ENCODE results near the gene FAT1.

FAT1 gene

DNA sequence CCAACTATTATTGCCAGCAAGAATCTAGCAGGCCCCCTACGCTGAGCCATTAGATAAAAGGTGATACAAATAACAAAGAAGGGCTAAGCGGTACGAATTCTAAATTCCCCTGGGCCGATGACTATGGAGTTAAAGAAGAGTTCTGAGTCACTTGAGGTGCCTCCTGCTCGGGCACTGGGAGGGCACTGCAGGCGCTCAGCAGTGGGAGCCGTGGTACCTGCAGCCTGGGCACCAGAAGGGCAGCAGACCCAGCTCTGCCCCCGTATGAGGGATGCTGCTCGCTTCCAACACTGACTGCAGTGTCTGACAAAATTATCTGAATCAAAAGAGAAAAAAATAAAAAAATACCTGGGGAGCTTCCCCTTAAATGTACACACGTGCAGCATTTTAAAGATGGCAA, 124.2 kb downstream of the FAT1 start:
- DNase-seq, result no peak

DNA sequence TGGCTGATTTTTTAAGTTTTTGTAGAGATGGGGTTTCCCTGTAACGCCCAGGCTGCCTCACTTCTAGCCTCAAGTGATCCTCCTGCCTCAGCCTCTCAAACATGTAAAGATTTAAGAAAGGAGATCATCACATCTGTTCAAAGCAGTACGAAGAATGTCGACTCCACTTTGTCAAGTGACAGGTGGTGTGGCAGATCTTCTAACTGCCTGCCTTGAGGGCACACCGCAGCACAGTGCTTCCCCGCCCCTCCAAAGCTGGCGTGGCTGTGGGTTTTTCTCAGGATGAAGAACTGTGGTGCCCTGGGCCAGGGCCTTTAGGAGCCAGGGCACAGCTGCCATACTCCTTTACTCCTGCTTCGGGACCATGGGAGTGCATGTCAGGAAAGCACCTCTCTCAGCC, 125.0 kb downstream of the FAT1 start:
- DNase-seq, result no peak

DNA sequence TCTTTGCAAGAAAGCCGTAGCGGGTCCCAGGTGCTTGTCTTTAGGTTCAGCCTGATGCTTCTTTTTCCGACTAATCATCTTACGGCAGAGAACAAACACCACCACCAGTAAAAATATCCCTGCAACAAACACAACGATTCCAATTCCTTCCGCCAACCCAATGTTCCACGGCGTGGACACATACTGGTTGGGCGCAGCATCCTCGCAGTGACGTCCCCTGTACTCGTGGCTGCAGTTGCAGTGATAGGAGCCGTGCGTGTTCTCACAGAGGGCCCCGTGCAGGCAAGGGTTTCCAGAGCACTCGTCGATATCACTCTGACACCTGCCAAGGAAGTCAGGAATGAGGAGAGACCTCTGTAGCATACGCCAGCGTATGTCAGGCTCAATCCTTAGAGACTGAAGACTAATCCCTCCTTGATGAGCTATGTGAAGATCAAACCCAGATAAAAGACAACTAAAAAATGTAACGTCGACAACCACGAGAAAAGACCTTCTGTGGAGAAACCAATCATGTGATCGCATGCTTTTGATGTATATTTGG, 126.7 kb downstream of the FAT1 start:
- DNase-seq, result no peak

DNA sequence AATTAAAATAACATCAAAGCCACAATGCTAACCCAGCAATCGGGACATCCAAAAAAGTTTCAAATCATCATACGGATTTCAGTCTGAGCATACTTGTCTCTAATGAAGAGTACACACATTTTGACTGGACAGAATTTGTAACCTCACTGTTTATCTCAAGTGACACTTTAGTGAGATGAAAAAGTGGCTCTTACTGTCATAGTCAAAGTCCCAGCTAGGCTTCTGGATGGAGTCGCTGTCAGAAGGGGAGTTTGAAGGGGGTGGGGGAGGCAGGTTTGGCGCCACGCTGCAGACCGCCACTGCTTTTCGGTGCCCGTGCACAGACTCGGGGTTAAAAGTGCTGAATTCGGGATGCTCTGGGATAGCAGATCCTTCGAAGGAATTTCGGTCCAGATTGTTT, 127.3 kb downstream of the FAT1 start:
- no peak for DNase-seq

DNA sequence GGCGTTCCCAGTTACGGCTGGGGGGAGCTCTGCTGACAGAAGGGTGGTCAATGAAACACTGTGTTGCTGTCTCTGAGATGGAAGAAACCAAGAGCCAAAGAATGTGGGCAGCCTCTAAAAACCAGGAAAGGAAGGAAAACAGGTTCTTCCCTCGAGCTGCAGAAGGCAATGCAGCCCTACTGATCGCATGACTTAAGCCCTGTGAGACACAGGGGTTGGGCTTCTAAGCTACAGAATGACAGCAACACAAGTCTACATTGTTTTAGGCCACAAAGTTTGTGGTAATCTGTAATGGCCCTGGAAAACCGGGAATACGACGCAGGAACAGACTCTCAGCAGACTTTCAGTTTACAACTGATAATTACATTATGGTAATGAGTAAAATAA, 130.1 kb downstream of the FAT1 start:
- DNase-seq, result no peak

DNA sequence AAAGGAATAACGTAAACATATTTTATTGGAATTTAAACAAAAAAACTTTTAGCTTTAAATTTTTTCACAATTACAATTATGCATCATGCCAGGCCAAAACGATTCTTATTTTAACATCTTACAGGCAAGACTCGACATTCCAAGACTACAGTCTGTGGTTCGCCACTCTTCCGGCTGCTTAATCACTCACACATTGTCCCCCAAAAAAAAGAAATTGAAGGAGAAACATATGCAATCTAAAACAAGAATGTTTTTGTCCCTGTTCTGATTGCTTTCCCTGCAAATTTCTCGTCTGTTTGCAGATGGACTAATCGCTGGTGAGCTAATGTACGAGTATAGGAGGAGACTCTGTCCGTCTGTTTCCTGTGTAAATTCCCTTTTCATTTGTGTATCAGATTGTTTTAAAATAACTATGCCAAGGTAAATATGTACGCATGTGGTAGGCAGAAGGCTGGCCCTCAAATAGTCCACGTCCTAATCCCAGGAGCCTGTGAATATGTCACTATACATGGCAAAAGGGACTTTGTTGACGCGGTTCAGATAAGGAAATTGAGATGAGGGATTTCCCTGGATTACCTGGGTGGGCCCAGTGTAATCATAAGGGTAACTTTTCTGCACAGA, 130.6 kb downstream of the FAT1 start:
- no peak for DNase-seq

DNA sequence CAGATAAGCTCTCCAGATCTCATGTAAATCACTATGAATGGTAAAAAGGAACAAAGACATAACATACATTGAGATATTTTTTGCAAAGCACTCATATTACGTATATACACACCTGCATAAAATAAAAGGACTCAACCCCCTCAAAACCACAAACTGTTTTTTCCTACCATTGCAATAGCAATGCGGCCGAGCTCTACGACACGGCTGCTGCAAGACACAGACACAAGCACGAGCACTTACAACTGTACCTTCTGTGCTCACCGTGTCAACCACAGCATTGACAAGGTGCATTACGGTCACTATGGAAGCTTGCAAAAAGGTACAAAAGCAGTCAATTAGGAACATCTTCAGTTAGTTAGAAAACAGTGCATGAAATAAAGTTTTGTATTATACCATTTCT, 131.2 kb downstream of the FAT1 start:
- DNase-seq, result no peak

DNA sequence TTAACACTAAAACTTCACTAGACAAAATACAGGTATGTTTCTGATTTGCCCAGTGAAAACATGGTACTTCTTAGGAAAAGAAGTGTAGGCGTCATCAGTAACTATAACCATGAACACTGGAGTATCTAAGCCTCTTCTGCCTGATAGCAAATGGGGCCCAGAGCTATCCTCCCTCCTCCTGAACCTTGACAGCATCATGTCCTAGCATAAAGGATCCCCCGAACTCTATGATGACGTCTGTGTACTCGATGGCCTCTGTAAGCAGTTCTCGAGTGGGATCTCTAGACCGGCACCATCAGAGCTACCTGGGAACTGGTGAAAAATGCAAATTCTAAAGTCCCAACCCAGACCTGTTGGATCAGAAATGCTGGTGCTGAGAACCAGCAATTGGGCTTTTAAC, 132.0 kb downstream of the FAT1 start:
- no peak for DNase-seq

DNA sequence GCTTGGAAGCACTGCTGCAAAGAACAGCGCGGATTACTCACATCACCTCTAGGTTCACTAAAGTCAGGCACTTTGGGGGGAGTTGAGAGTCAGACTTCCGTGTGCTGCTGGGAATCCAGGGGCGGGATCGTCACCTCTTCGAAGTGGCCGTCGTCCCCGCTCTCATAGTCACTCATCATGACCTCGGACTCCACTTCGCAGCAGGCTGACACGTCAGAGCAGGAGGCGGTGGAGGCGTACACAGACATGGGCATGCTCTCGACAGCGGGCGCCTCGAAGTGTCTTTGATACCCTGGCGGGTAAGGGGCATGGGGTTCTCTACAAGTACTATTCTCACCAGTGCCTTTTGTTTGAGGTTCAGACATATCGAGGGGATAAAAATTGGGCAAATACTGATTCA, 135.2 kb downstream of the FAT1 start:
- DNase-seq, result no peak

DNA sequence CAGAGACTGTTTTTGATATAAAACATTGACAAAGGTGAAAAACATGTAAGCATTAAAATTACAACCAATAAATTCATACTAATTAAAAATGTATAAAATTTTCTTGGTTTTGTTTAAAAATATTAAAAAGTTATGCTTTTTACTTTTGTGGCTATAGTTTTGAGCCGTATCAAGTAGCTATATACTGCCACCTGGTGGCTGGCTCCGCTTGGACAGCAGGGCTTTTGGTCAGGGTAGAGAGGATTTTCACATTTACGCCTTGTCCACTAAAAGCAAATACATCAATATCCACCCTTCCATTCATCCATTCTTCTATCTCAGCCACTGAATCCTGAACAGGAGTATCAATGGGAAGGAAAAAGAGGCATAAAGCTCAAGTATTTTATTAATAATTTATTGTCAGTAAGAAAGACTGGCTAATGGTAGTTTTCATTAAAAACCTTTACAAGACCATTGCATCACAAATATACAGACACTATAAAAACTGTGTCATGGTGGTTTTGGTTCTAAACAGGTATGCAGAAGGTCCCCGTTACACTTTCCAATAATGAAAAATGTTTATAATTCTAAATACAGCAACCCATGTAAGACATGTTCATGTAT, 136.1 kb downstream of the FAT1 start:
- no peak for DNase-seq

DNA sequence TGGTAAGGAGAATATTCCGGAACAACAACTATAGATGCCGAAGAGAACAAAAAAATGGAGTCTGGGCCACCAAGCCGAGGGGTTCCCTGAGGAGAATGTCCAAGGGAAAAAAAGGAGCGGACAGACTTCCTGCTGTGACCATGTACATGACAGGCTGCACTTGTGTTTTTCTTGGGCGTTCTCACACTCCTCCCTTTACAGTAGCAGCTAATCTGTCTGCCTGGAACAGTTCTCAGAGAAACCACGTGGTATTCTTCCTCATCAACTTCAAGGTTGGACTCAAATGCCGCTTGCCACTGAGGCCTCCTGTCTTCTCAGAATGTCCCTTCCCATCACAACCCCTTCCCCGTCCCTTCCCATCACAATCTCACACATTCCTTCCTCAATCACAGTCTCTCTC, 137.5 kb downstream of the FAT1 start:
- DNase-seq, result no peak

DNA sequence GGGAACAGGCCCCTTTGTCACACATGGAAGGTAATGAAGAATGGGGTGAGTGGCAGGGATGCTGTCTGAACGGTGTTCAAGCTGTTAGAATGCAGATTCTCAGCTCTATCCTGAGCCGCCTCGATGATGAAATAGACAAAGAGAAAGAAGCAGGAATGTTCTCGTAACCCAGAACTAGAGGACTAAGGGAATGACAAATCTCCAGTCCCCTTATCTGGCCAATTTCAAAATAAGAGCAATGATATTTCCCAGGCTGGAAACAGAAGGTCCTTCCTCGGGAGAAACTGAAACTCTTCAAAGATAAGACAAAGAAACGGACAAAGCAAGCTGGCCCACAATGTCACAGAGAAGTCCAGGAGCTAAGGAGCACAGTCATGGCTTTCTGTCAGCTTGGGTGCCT, 138.7 kb downstream of the FAT1 start:
- no peak for DNase-seq

DNA sequence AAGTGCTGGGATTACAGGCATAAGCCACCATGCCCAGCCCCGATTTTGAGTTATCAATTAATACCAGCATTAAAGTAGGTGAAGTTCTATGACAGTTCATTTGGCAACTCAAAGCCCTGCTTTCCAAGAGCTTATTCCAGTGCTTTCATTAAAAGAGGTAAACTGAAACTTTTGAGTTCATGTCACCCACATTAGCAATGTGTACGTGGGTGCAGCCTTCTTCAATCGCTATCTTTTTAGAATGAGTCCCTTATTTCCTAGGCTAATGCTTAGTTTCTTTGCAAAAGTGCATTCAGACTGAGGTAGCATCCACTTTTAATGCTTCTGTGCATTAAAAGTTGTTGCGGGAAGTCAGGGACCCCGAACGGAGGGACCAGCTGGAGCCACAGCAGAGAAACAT, 142.2 kb downstream of the FAT1 start:
- no peak for DNase-seq

DNA sequence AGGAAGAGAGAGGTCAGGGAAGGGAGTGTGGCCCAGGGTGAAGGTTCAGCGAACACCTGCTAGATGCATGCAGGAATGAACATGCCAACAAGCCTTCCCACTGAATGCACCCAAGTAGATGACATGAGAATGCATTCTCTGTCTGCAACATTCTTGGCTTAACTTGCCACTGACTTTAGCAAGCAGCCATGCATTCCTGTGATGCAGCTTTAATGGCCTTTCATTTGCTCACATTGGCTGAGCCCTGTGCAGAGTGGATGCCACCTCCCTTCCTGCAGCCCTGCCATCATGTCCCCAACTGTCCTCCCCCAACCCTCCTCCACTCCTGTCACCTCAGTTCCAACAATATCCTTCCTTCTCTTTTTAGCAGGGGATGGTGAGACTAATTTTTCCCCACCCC, 143.0 kb downstream of the FAT1 start:
- no peak for DNase-seq

DNA sequence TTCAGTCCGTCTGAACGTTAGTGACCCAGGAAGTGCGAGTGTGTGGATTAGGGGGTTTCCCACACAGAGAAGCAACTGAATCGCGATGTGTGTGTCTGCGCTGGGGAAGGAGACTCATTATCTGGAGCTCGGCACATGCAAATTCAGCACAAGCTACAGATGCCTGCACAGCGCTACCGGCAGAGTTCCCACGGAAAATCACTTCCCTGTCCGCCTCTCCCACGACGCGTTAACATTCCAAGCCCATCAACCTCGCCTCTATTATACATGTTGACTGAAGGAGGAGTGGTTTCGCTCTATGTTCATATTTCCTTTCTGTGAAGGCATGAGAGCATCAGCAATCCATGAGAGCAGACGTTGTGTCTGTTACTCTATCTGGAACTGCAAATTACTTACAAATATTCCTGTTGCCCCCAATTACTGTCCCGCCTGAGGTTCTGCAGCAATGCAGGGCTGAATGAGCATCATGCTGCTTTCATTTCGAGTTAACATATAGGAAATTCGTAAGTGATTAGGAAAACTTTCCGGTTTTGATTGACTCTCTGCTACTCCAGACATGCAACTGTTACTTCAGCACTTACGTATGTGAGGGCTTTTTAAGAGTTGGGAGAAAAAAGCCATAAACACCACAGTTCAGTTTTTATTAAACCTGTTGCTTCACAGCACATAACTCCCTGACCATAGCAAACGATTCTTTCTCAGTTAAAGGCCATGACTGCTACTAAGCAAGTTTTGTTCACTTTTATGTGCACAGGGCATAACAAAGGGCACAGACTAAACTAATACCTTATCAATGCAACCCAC, 153.3 kb downstream of the FAT1 start:
- peak; percentile 85 for DNase-seq

DNA sequence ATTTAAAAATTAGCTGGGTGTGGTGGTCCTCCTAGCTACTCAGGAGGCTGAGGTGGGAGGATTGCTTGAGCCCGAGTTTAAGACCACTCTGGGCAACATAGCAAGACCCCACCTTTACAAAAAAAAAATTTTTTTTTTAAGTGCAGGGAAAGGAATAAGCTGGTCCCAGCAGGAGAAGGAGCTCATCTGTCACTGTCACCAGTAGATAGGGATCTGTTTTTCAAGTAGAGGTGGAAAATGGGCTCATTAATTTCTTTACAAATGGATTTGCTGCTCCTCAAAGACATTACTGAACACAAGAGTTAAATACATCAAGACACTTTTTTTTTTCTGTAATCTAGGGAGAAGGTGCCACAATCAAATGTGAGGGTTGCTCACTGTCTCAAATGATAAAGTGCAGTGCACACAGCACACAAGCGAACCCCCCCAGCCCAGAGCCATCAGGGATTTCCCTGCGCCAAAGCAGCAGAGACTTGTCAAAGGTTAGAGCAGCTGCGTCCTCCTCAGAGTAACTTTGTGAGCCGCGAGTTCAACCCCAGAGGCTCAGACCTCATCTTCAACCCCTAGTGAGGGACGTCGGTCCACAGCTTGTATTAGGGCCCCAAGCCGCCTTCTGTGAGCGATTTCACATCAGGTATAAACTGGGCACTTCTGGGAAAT, 154.0 kb downstream of the FAT1 start:
- DNase-seq, result no peak

DNA sequence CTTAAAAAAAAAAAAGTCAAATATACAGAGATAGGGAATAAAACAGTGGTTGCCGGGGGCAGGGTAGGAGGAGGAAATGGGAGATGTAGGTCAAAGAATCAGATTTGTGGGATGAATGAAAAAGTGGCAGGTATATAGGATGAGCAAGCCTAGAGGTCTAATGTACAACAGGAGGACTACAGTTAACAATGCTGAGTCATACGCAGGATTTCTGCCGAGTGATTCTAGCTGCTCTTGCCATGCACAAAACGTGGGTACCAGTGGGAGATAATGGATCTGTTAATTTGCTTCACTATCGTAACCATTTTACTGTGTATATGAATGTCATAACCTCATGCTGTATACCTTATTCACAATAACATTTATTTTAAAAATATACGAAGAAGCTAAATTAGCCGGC, 157.6 kb downstream of the FAT1 start:
- DNase-seq, result no peak

DNA sequence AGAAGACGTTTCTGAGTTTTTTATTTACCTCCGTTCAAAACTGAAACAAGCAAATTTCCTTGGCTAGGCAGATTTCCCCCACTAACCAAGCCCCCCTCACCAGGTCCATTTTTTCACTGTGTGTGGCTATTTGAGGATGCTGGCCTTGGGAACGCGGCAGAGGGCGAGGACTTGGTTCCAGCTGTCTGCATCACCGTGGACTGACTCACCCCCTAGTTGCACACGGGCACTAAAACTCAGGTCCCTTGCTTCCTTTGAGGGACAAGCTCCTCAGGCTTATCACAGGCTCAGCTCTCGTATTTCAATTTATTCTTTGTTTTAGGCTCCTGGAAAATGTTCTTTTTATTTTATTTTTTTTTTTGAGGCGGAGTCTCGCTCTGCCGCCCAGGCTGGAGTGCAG, 159.9 kb downstream of the FAT1 start:
- DNase-seq, result no peak

DNA sequence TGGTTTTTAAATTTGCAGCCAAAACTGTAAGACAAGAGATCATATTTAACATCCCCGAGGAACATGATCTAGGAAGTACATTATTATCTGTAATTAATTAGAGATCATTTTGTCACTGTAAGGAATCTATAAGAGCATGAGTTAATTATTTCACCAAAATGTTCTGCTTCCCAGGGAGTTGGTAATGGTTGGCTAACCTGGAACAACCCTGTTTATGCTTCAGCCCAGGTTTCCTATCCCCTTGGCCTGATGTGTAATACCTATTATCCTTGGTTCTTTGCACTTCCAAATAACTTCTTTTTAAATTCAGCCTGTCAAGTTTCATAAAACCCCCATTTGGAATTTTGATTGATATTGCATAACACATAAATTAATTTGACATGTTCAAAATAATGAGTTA, 161.9 kb downstream of the FAT1 start:
- DNase-seq, result no peak

DNA sequence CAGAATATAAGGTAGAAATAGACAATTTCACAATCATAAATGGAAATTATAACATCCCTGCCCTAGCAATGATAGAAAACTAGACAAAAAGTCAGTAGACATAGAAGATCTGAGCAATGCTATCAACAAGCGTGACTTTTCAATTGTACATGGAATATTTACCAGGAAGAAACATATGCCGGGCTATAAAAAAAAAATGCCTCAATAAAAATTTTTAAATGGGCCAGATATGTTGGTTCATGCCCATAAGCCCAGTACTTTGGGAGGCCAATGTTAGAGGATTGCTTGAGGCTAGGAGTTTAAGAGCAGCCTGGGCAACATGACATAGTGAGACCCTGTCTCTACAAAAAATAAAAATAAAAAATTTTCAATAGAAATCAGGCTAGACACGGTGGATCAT, 163.0 kb downstream of the FAT1 start:
- no peak for DNase-seq

DNA sequence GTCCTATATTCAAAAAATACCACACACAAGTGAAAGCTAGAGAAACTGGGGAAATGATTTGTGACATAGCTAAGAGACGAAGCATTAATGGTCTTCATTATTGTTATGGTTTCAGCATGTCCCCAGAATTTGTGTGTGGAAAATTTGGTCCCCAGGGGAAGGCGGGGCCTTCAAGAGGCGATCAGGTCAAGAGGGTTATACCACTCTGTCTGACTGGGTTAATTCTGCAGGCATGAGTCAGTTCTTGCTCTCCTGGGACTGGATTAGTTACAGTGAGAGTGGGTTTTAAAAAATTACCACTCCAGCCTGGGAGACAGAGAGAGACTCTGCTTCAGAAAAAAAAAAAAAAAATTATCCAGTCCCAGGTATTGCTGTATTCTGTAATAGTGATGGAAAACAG, 166.2 kb downstream of the FAT1 start:
- no peak for DNase-seq

DNA sequence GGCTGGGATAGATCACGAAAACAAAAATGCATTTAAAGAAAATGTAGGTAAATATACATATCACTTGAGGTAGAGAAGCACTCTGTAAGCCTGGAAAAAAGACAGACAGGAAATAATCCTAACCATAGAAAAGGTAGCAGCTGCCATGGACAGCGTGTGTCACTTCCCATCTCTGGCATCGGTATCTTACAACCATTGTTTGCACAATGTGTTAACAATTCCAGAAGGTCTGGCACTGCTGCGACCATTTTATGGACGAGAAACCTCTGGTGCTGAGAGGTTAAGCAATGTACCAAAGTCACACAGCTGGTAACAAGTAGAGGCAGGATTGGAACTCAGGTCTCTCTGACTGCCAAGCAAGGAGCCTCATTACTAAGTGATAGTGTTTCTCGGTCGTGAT, 166.6 kb downstream of the FAT1 start:
- DNase-seq, result no peak

DNA sequence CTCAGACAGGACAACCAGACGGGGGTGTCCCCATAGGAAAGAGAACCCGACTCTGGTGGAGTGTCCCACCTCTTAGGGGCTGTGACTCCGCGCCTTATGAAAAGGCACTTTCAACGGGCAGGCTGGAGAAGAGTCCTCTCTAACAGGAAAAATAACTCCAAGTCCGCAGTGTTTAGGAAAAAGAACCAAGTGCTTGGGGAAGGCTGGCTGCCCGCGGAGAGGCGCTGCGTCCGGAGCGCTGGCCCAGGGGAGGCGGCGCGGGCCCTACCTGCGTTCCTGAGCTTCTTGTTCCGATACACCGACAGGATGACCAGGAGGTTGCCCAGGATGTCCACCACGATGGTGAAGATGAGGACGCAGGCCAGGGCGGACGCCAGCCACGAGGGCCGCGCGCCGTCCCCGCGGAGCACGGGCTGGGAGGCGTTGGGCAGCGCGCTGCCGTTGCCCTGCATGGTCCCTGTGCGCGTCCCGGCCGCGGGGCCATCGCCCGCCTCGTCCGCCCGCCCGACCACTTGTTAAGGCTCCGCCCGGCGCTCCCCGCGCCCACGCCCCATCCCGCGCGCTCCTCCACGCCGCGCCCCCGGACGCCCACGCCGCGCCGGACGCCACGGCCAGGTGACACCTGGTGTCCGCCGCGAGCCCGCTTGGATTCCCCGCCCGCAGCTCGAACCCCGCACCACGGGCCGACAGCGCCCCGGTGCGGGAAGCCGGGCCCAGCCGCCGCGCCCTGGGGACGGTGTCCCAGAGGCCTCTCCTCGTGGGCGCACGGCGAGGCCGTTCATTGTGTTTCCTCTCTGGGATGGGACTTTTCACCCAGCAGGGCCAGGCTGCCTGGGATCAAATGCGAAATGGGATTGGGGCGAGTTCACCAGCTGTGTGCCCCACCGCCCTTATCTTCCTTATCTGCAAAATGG, 168.5 kb downstream of the FAT1 start, which contains the start of gene MTNR1A:
TSS of gene MTNR1A (minus strand) at position 654 of the 914 bp plus-strand sequence. CDS start at position 452, 202 bp downstream.
- DNase-seq, result peak; percentile 75
